Natural killer cell (primary cell): Measurements from ENCODE around the gene KDM6B. TPM values are rescaled to one million over a fixed set of nuclear protein-coding genes. Genes with fewer than 3 reads are reported as not detected.

Source experiments
- ATAC-seq, 3 donors: fragments of 150-1000 bp in 2 of 3; fragments of 200-7000 bp in 1 of 3; cut with Tn5 transposase; 1 replicate in 1 of 3; 2 replicates in 2 of 3; pipeline ENCODE4 v1.10.0; 2021; ENCODE audit warnings: mild to moderate bottlenecking in 2 of 3, moderate library complexity in 2 of 3
- DNase-seq, 2 donors: peaks; one replicate each; pipeline versions ENCODE4 v3.0.0 to v3.0.0-alpha.2; 2013 to 2021; ENCODE audit warnings: mixed read lengths in 1 of 2
- H3K27ac ChIP-seq: one replicate; pipeline ENCODE4 v1.5.1; 2013; ENCODE audit warnings: mild to moderate bottlenecking, low read length
- H3K27me3 ChIP-seq: one replicate; pipeline ENCODE4 v1.6.1; 2013; ENCODE audit warnings: low read length; ENCODE audit not compliant: control insufficient read depth, insufficient read depth
- H3K36me3 ChIP-seq: one replicate; pipeline ENCODE4 v1.6.1; 2013; ENCODE audit warnings: low read length; ENCODE audit not compliant: control insufficient read depth, insufficient read depth
- H3K4me1 ChIP-seq: one replicate; pipeline ENCODE4 v1.6.1; 2013; ENCODE audit warnings: low read length; ENCODE audit not compliant: control insufficient read depth, insufficient read depth
- H3K4me3 ChIP-seq: one replicate; pipeline ENCODE4 v1.5.1; 2013; ENCODE audit warnings: low read length
- H3K9me3 ChIP-seq: one replicate; pipeline ENCODE4 v1.6.1; 2013; ENCODE audit warnings: low read length; ENCODE audit not compliant: control insufficient read depth, insufficient read depth
- H3K27ac Mint-ChIP-seq, 2 donors: one replicate each; pipeline ENCODE4 v1.8.0; 2022; ENCODE audit warnings: mild to moderate bottlenecking in 2 of 2, mixed read lengths in 2 of 2, moderate library complexity in 1 of 2
- H3K27me3 Mint-ChIP-seq, 2 donors: one replicate each; pipeline ENCODE4 v1.8.0; 2022; ENCODE audit warnings: low read depth in 2 of 2, mixed read lengths in 2 of 2
- H3K36me3 Mint-ChIP-seq: one replicate; pipeline ENCODE4 v1.8.0; 2022; ENCODE audit warnings: mixed read lengths
- H3K4me1 Mint-ChIP-seq, 2 donors: one replicate each; pipeline ENCODE4 v1.8.0; 2022; ENCODE audit warnings: mixed read lengths in 2 of 2
- H3K4me3 Mint-ChIP-seq: one replicate; pipeline ENCODE4 v1.8.0; 2022; ENCODE audit warnings: mild to moderate bottlenecking, moderate library complexity, mixed read lengths
- H3K9me3 Mint-ChIP-seq, 2 donors: one replicate each; pipeline ENCODE4 v1.8.0; 2022; ENCODE audit warnings: mixed read lengths in 2 of 2
- CTCF ChIP-seq: fragments of 200-600 bp; IDR thresholded peaks from one replicate; pipeline ENCODE4 v1.8.0; 2022; ENCODE audit warnings: antibody characterized with exemption
- WGBS: methylation state at CpG from one replicate; pipeline ENCODE4 v1.1.7; 2013; ENCODE audit warnings: missing lambda C conversion rate; ENCODE audit not compliant: insufficient coverage; 5-methylcytosine and 5-hydroxymethylcytosine counted together
- intact Hi-C: fragments of 100-400 bp; cut with micrococcal nuclease; formaldehyde crosslinking; loops from one replicate; pipeline ENCODE4 v1.14.2; 2022
- total RNA-seq, 4 donors: library from RNA; stranded (reverse); fragments of 120-200 nt in 1 of 4; gene quantifications; one replicate each; pipeline versions ENCODE4 v1.2.3 to v1.2.4, GENCODE V29; 2013 to 2022

Gene KDM6B
- total RNA-seq, 3 donors from 2014 or later (not counting 1 experiment from before 2014, with no cell fraction given) = 104 to 165 (median 149) TPM

GRCh38 chr17:7882629-7883028 is 48.6 kb downstream of the KDM6B start:
- Mint-ChIP-seq H3K27me3 (no peaks in the 10 kb centered on the region), H3K36me3 (no peaks in the 10 kb centered on the region), H3K4me1 (no peaks in the 10 kb centered on the region), H3K27ac (no peak overlapping the region), H3K9me3 (no peaks in the 10 kb centered on the region), H3K4me3 (no peak overlapping the region)
- no CpG with 5 or more reads among the region's 3 CpGs for WGBS
- Histone ChIP-seq H3K27me3 (no peaks in the 10 kb centered on the region), H3K27ac (no peak overlapping the region), H3K4me3 (no peak overlapping the region), H3K9me3 (no peaks in the 10 kb centered on the region), H3K4me1 (peaks cover 27% of the 10 kb centered on the region), H3K36me3 (peaks cover 27% of the 10 kb centered on the region)
- no peak for TF ChIP-seq CTCF
- DNase-seq (no peak), ATAC-seq (no peak)
- intact Hi-C loops = no loop called here

Other genes with a start within 250 kb of the KDM6B start
- gene SOX15, start 244.1 kb upstream of the KDM6B start, total RNA-seq = under 1 TPM in 1 of 3 donors, not detected in 2; 0.27 TPM
- 10 to 100 TPM; 23.7 to 40.2 (median 29.5) TPM for gene FXR2, start 219.3 kb upstream of the KDM6B start, total RNA-seq
- 10 to 100 TPM; 63.0 to 71.6 (median 70.1) TPM for gene SAT2, start 206.4 kb upstream of the KDM6B start, total RNA-seq
- not detected for gene SHBG, start 204.1 kb upstream of the KDM6B start, total RNA-seq
- under 1 TPM in 2 of 3 donors, not detected in 1; 0.18 to 0.19 TPM for gene ATP1B2, start 183.3 kb upstream of the KDM6B start, total RNA-seq
- 10 to 100 TPM; 56.5 to 65.5 (median 62.0) TPM for gene TP53, start 146.7 kb upstream of the KDM6B start, total RNA-seq
- gene WRAP53, start 145.7 kb upstream of the KDM6B start, total RNA-seq = 10 to 100 TPM in 2 of 3 donors, 1 to 10 TPM in 1; 9.9 to 12.8 (median 12.0) TPM
- not detected for gene EFNB3, start 129.0 kb upstream of the KDM6B start, total RNA-seq
- gene DNAH2, start 116.5 kb upstream of the KDM6B start, total RNA-seq = under 1 TPM in 2 of 3 donors, not detected in 1; 0.05 to 0.07 TPM
- gene TMEM88, start 20.8 kb downstream of the KDM6B start, total RNA-seq = 10 to 100 TPM; 12.7 to 45.5 (median 27.6) TPM
- 10 to 100 TPM; 35.9 to 40.3 (median 37.3) TPM for gene NAA38, start 23.3 kb downstream of the KDM6B start, total RNA-seq
- 10 to 100 TPM; 11.0 to 18.3 (median 11.5) TPM for gene CYB5D1, start 23.8 kb downstream of the KDM6B start, total RNA-seq
- gene CHD3, start 54.6 kb downstream of the KDM6B start, total RNA-seq = 100 to 1,000 TPM; 215 to 275 (median 218) TPM
- 1 to 10 TPM; 3.6 to 5.9 (median 4.7) TPM for gene RNF227, start 82.1 kb downstream of the KDM6B start, total RNA-seq
- 10 to 100 TPM in 1 of 3 donors, 1 to 10 TPM in 2; 7.9 to 11.7 (median 9.3) TPM for gene KCNAB3, start 95.6 kb downstream of the KDM6B start, total RNA-seq
- 100 to 1,000 TPM; 122 to 144 (median 135) TPM for gene TRAPPC1, start 97.7 kb downstream of the KDM6B start, total RNA-seq
- gene CNTROB, start 98.0 kb downstream of the KDM6B start, total RNA-seq = 10 to 100 TPM; 36.3 to 49.8 (median 45.2) TPM
- not detected for gene GUCY2D, start 168.4 kb downstream of the KDM6B start, total RNA-seq
- not detected for gene ALOX15B, start 204.8 kb downstream of the KDM6B start, total RNA-seq